Mammary epithelial cell (primary cell): ENCODE results near the gene SLBP.

Experiments
- EZH2 ChIP-seq: IDR thresholded peaks from 2 replicates; pipeline ENCODE4 v1.6.1; 2012; ENCODE audit warnings: low read length, inconsistent platforms, borderline replicate concordance
- TF ChIP-seq, protein P1 (sequence below), 2 donors: IDR thresholded peaks in 1 of 2; conservative IDR thresholded peaks in 1 of 2; 2 replicates each; pipeline ENCODE4 v1.5.1; 2011 to 2012; ENCODE audit warnings: inconsistent platforms in 2 of 2, low read length in 2 of 2, mild to moderate bottlenecking in 2 of 2, control low read depth in 1 of 2, low read depth in 1 of 2; ENCODE audit not compliant: insufficient read depth in 1 of 2; ENCODE audit errors: extremely low read depth in 1 of 2

GRCh38 chr4:1643971-1644735, 68.0 kb downstream of the SLBP start:
- TF ChIP-seq, protein P1, sequence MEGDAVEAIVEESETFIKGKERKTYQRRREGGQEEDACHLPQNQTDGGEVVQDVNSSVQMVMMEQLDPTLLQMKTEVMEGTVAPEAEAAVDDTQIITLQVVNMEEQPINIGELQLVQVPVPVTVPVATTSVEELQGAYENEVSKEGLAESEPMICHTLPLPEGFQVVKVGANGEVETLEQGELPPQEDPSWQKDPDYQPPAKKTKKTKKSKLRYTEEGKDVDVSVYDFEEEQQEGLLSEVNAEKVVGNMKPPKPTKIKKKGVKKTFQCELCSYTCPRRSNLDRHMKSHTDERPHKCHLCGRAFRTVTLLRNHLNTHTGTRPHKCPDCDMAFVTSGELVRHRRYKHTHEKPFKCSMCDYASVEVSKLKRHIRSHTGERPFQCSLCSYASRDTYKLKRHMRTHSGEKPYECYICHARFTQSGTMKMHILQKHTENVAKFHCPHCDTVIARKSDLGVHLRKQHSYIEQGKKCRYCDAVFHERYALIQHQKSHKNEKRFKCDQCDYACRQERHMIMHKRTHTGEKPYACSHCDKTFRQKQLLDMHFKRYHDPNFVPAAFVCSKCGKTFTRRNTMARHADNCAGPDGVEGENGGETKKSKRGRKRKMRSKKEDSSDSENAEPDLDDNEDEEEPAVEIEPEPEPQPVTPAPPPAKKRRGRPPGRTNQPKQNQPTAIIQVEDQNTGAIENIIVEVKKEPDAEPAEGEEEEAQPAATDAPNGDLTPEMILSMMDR (conservative IDR thresholded peaks at IDR 0.05 in 1 of 2, IDR thresholded peaks at IDR 0.05 in 1 of 2; ENCODE audit: extremely low read depth in 1 of 2, insufficient read depth in 1 of 2, low read depth in 1 of 2, low read length in 2 of 2): no peak
- no peak for TF ChIP-seq EZH2
